Measurements from ENCODE around the gene HPSE2.

The HPSE2 gene

GRCh38 chr10:98422182-98422581 lies 813.5 kb downstream of the HPSE2 start:
- no peak for DNase-seq

- DNase-seq = no peak
Measured at GRCh38 chr10:98420786-98421185, 814.9 kb downstream of the HPSE2 start.

- DNase-seq = no peak
Measured at GRCh38 chr10:98419469-98420261, 816.0 kb downstream of the HPSE2 start.

GRCh38 chr10:98418665-98419468 lies 816.8 kb downstream of the HPSE2 start:
- no peak for DNase-seq

DNA sequence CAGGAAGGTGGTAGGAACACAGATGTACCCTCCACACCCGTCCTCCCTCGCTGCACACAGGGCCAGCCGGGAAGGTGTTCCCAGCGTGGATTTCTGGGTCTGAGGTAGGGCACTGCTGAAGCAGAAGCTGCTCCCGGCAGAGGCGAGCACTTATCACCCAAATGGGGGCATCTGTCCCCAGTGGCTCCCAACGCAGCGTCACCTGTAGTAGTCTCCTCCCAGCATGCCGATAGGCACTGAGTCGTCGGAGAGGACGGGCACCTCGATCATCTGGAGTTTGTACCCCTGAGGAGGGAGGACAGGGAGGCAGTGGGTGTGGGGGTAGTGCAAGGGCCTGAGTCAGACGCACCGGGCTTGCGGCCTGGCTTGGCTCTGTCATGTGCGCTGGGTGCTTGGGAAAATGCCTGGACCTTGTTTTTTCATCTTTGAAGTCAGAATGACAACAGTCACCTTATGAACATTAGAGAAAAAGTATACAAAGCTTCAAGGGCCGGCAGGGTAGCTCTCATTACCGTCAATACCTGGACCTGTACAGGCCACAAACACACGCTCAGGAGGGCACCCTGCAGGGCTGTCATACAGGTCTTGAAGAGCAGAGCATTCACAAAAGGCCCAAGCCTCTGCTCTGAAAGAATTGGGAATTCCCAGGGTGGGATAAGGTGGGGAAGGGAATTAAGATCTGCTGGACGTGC lies 817.5 kb downstream of the HPSE2 start:
- no peak for DNase-seq

DNA sequence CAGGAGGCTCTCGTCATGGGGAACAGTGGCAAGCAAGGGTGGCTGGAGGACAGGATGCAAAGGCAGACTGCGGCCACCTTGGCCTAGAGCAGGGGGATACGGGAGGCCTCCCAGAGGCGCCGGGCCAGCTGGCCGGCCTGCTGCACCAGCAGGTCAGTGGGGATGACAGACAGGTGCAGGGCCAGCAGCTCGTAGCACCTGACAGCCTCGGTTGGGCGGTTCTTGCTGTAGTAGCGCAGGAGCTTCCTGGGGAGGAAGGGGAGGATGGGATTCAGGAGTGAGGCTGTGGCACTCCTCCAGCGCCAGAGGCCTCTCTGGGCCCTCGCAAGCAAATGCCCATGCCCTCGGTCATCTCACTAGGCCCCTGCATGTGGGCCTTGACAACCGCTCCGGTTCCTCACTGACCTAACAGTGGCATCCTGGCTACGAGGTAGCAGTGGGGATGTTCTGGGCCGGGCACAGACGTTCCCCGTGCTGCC lies 818.1 kb downstream of the HPSE2 start:
- no peak for DNase-seq

- DNase-seq = no peak
Measured at GRCh38 chr10:98416606-98417388, 818.9 kb downstream of the HPSE2 start.

GRCh38 chr10:98415731-98416119 lies 819.9 kb downstream of the HPSE2 start:
- no peak for DNase-seq

DNA sequence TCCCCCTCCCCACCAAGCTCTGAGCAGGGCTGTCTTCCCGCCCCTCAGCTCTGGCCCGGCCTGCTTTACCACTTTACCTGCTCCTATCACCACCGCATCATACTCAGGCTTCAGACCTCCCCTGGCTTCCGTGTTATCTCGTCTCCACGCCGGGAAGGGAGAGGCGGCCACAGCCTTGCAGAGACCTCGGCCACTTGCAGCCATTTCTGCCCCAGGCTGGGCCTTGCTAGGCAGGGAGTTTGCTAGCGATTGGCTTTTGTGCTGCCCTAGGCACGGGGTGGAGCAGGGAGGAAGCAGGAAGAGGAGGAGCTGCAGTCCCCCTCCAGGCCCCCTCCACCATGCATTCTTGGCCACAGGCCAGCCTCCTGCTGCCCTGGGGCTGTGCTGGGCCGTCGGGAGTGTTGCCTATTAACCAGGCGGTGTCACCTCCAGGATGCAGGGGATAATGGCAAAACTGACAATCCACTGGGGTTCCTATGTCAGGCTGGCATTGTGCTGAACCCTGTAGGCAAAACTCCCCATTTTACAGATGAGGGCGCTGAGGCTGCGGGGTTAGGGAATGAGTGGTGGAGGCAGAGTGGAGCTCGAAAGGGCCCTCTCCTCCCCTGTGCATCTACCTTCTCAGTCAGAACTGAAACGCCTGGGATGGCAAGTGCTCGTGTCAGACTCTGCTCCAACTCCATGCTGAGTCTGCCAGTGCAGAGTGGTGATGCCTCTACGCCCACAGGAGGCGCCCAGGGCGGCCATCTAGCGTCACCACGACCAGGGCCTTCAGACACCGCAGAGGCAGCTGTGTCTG lies 820.5 kb downstream of the HPSE2 start, which contains the start of gene PYROXD2:
PYROXD2 (minus strand) TSS at position 251 of the 799 bp plus-strand sequence; CDS start at position 204, 47 bp downstream.
- peak; percentile 91 for DNase-seq

GRCh38 chr10:98414578-98414931 lies 821.1 kb downstream of the HPSE2 start:
- DNase-seq = no peak

GRCh38 chr10:98411768-98412167 lies 823.9 kb downstream of the HPSE2 start:
- DNase-seq = no peak

GRCh38 chr10:98411166-98411565 lies 824.5 kb downstream of the HPSE2 start:
- DNase-seq = no peak

GRCh38 chr10:98410759-98411158 lies 824.9 kb downstream of the HPSE2 start:
- no peak for DNase-seq

GRCh38 chr10:98410135-98410743 lies 825.4 kb downstream of the HPSE2 start:
- DNase-seq = no peak

DNA sequence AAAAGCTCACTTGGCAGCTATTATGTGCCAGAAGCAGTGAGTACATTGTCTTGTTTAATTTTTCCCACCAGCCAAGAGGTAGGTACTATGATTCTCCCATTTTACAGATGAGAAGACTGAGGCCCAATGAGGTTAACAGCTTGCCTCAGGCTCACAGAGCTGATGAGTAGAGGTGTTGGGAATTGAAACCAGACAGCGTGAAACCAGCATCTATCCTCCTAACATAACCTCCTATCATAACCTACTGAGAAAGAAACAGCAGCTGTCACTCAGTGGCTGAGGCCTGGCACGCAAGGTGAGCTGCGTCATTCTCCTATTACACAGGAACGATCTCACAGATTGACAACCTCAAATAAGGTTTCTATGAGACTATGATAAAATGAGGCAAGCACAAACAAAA lies 826.9 kb downstream of the HPSE2 start:
- DNase-seq = no peak

DNA sequence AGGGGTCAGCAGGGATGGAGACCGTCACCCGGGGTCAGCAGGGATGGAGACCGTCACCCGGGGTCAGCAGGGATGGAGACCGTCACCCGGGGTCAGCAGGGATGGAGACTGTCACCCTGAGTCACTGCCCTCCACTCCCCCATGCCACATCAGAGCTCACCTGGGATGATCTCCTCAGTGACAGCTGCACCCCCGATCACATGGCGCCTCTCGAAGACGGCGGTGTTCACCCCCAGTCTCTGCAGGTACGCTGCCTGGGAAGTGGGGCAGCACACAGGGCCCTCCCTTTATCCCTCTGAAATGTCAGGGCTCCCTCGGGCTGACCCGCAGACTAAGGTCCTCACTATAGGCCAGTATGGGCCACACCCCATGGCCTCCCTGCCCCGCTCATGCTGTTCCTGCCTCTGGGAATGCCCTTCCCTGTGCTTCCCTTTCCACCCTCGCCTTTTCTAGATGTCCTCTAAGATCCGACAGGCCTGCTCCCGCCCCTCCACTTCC lies 827.9 kb downstream of the HPSE2 start:
- DNase-seq = peak; percentile 16
